Activated CD4-positive, CD25-positive, alpha-beta regulatory T cell treated with anti-CD3 and anti-CD28 coated beads, Interleukin-2, amount 50 U/mL, for 72 hours (primary cell): ENCODE measurements around the gene PROP1.
"Not testable (repeated sequence)": the region's sequence is repeated elsewhere in the genome, so short reads cannot be mapped to it uniquely, and the experiment has no call there.

Experiments used
- DNase-seq: peaks from one replicate; pipeline ENCODE4 v3.0.0; 2021

PROP1 gene

GRCh38 chr5:177995691-177996595 is at the start of gene PROP1:
Gene PROP1, minus strand, starts transcription at chr5:177996242. Its CDS starts 309 bp downstream, at chr5:177995933.
- DNase-seq, result no peak

DNA sequence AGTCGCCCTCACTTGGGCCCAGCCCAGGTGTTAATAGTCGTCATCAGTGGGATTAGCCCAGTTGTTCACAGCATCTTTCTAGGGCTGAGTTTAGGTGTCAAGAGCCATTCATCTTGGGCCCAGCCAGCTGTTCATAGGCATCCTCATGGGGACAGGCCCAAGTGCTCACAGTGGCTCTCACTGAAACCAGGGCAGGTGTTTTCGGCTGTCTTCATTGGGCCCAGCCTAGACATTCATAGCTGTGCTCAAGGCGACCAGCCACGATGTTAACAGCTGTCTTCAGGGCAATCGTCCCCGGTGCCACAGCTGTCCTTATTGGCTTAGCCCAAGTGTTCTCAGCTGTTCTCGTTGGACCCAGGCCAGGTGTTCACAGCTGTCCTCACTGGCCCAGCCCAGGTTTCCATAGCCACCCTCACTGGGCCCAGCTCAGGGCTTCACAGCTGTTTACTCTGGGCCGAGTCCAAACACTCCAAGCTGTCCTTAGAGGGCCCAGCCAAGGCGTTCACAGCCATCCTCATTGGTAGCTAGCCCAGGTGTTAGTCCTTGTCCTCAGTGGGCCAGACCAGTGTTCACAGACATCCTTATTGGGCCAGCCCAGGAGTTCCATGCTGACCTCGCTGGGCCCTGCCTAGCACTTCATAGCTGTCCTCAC is 23.5 kb upstream of the PROP1 start:
- DNase-seq, result not testable (repeated sequence)

DNA sequence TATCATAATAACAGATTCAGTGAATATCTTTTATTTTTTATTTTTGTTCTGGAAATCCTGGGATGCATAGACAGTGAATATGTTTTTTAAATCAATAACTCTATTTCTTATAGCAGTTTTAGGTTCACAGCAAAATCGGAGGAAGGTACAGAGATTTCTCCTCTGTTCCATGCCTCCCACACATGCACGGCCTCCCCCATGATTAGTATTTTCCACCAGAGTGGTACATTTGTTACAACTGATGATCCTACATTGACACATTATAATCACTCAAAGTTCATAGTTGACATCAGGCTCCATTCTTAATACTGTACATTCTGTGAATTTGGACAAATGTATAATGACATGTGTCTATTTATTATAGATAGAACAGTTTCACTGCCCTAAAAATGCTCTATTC is 16.7 kb upstream of the PROP1 start:
- not testable (repeated sequence) for DNase-seq

GRCh38 chr5:178011816-178012554 is 15.9 kb upstream of the PROP1 start:
- DNase-seq, result not testable (repeated sequence)

GRCh38 chr5:178007272-178007671 is 11.2 kb upstream of the PROP1 start:
- not testable (repeated sequence) for DNase-seq

DNA sequence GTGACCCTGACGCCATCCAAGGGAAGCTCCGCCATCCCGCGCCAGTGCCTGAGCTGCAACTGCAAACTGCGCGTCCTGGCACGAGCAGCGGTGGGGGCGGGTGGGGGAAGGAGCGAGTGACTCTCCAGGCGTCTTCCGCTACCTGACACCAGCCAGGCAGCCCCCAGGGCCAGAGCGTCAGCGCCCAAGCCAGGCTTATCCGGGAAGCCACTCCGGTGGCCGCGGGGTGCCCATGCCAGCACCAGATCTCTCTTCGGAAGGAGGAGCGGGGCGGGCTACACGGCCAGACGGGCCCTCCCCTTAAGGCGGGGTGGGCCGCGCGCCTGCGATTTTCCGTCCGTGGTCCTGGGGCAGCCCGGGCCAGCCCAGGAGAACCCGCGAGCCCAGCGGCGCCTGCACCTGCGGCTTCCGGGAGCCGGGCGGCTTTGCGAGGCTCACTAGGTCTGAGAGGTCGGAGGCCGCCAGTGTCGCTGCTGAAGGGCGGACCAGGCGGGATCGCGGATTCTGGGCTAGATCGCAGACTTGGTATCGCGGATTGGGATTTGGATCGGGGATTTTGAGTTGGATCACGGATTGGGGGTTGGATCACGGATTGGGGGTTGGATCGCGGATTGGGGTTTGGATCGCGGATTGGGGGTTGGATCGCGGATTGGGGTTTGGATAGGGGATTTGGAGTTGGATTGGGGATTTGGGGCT is 10.6 kb upstream of the PROP1 start:
- not testable (repeated sequence) for DNase-seq

GRCh38 chr5:178006181-178006535 is 10.1 kb upstream of the PROP1 start:
- not testable (repeated sequence) for DNase-seq

GRCh38 chr5:177997846-177998245 is 1.8 kb upstream of the PROP1 start:
- no peak for DNase-seq

GRCh38 chr5:177997319-177997670 is 1.3 kb upstream of the PROP1 start:
- DNase-seq, result no peak

- no peak for DNase-seq
Observed at GRCh38 chr5:177996660-177997318, 747 bp upstream of the PROP1 start.

- no peak for DNase-seq
Observed at GRCh38 chr5:177994561-177995190, 1.4 kb downstream of the PROP1 start.

- no peak for DNase-seq
Observed at GRCh38 chr5:177994063-177994462, 2.0 kb downstream of the PROP1 start.

- no peak for DNase-seq
Observed at GRCh38 chr5:177992466-177992865, 3.6 kb downstream of the PROP1 start.

GRCh38 chr5:177988989-177989625 is 6.9 kb downstream of the PROP1 start:
- DNase-seq, result no peak

DNA sequence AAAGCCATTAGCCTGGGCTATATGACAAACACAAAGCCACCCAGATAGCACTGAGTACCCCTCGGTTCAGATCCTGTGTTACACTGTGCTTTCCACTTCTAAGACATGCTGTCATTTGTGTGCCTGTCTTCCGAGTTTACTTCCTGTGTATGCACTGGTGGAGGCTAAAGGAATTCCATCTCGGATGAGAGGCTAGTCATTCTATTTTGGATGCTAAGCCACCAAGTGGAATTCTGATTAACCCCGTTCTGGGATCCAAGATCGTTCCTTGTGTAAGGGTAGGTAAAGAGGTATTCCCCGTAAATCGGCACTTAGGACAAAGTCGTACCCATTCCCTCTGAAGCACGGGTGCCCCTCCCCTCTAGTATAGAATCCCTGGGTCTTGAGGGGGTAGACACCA is 8.7 kb downstream of the PROP1 start:
- no peak for DNase-seq

DNA sequence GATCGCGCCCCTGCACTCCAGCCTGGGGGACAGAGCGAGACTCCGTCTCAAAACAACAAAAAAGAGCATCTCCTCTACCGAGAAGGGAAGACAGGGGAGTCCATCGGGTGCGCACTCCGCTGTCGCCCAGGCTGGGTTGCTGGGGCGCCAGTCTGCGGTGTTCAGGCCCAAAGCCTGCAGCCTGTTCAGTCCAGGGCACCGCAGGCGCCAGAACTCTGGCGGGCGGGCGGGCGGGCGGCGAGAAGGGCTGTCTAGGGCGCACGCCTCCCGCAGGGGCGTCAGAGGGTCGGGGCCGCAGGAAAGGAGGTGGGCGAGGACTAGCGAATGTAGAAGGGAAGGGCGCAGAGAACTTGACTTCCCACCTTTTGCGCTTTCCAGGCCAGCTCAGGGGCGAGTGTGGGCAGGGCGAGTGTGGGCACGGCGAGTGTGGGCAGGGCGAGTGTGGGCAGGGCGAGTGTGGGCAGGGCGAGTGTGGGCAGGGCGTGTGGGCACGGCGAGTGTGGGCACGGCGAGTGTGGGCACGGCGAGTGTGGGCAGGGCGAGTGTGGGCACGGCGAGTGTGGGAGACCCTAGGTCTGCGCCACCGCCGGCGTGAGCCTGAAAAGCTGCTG is 10.5 kb downstream of the PROP1 start:
- no peak for DNase-seq

DNA sequence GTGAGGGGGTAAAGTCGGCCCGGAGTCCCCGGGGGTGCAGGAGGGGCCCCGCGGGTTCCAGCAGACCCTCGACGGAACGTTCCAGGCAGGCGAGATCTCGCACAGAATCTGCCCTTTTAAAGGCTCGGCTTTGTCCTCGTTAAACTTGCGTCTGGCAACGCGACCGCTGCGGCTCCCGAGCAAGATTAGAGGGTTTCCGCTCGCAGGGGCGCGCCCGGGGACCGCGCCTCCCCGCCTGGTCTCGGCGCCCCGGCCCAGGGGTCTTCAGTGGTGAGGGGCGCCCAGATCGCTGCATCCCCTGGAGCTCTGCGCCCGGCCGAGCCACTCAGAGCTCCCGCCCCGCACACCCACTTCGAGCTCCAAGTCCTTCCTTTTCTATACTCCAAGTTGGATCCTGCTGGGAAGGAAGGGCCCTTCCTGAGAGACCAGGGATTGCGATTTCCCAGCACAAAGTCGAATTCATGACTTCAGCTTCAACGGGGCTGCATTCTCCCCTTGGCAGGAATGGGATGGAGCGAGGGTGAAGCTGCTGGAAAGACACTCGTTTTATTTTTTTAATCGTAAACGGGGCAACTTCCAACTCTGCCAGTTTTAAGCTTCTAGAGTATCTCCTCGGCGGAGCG is 11.3 kb downstream of the PROP1 start:
- DNase-seq, result no peak

GRCh38 chr5:177983763-177984583 is 12.1 kb downstream of the PROP1 start:
- no peak for DNase-seq

DNA sequence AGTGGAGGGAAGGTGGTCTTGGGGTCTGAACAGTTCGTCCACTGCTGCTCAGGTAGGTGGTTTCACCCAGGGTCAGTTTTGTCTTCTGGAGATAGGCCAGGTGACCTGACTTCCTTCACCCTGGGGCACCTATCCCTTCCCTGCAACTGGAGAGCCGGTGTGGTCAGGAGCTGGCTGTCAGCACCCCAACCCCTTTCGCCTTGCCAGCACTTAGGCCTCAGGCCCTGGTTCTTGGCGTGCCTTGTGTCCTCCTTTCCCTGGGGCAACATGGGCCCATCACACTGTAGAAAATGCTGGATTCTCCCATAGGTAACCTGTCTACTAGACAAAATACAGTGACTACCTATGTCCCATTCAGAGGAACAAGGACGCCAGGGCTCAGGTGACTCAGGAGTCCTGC is 13.1 kb downstream of the PROP1 start:
- DNase-seq, result no peak
